22Rv1 (cell line): Measurements from ENCODE around the gene ZBTB5.
A peak's percentile ranks its signal among the peaks of the same experiment; 100 is the strongest.

Source experiments
- ZFX ChIP-seq: fragments of 450-650 bp; IDR thresholded peaks from 2 replicates; pipeline ENCODE4 v1.6.1; 2017; ENCODE audit warnings: antibody characterized with exemption, borderline replicate concordance
- TF ChIP-seq, protein P1 (sequence below): fragments of 450-650 bp; IDR thresholded peaks from 2 replicates; pipeline ENCODE4 v1.5.1; 2017; ENCODE audit warnings: mild to moderate bottlenecking

DNA sequence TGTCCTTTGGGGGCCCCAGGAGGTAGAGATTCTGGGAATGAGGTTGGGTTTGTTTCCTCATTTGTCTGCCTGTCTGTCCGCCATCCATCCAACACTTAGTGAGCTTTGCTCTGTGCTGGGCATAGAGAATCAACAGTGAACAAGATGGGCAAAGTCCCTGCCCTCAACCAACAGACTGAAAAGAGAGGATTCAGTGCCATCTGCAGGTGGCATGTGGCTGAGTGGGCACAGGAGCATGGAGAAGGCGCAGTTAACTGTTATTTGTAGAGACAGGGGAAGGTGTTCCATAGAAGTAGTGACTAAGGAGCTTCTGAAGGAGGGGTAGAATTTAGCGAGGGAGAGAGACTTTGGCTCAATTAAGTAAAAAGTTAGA is 43.6 kb upstream of the ZBTB5 start:
- TF ChIP-seq, protein P1, sequence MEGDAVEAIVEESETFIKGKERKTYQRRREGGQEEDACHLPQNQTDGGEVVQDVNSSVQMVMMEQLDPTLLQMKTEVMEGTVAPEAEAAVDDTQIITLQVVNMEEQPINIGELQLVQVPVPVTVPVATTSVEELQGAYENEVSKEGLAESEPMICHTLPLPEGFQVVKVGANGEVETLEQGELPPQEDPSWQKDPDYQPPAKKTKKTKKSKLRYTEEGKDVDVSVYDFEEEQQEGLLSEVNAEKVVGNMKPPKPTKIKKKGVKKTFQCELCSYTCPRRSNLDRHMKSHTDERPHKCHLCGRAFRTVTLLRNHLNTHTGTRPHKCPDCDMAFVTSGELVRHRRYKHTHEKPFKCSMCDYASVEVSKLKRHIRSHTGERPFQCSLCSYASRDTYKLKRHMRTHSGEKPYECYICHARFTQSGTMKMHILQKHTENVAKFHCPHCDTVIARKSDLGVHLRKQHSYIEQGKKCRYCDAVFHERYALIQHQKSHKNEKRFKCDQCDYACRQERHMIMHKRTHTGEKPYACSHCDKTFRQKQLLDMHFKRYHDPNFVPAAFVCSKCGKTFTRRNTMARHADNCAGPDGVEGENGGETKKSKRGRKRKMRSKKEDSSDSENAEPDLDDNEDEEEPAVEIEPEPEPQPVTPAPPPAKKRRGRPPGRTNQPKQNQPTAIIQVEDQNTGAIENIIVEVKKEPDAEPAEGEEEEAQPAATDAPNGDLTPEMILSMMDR, result 0 out of 2 replicates have a peak, but pooled peaks have one; percentile 8
- no peak for TF ChIP-seq ZFX
